HG03103 (cell line): Measurements from ENCODE around the gene LAMB4.

Experiments
- ATAC-seq: cut with Tn5 transposase; IDR thresholded peaks from one replicate; pipeline ENCODE4 v1.9.1; 2021; ENCODE audit warnings: low read depth; ENCODE audit not compliant: unreplicated experiment

LAMB4 gene

DNA sequence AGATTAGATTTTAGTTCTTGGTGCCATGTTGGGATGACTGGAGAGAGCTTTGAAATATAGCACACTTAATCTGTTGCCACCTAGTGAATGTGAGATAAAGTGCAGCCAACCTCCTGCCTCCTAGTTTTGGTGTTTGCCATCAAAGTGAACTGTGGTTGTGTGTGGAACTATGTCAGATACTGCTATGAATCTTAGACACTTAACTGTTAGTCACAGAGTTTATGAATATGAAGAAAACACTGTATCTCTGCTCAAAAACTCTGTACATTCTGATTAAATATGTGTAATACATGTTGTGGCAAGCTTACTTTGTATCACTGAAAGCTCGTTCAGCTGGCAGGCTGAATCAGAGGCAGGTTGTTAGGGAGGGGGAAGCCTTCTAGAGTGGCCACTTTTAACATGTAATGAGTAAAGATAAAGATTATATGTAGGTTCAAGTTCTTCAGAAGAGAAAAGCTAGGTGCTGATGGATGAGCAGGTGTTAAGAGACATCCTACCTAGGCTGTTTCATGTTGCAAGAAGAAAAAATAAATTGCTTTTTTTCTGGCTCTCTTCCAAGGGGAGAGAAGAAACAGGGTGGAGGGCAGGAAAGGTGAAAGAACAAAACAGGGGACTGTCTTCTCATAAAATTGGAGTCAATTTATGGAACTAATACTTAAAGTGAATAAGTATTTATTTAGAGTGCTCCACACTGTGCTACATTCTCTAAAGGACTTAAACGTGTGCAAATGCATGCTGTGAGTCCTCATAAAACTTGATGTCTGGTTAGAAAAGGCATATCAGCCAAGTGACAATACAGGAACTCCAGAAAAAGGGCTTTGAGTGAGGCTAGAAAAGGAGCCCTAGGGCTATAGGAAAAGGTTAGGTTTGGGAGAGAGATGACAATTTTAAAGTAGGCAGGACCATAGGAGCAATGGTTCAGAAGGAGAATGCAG is 113.1 kb downstream of the LAMB4 start:
- no peak for ATAC-seq

DNA sequence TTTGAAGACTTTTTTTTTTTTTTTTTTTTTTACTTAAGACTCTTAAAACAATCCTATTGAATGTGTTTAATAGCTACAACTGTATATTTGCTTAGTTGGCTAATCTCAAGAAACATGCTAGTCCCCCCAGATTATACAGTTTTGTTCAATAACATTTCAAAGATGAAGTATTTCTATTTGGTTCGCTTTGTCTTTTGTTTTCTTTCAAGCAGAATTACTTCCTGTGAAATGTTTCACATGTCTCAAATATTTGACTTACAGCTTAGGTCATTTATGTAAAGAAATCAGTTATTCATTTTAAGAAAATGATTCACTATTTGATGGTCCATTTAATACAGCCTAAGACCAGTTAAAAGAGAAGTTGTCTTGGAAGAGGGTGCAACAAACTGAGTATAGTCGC is 114.4 kb downstream of the LAMB4 start:
- no peak for ATAC-seq

DNA sequence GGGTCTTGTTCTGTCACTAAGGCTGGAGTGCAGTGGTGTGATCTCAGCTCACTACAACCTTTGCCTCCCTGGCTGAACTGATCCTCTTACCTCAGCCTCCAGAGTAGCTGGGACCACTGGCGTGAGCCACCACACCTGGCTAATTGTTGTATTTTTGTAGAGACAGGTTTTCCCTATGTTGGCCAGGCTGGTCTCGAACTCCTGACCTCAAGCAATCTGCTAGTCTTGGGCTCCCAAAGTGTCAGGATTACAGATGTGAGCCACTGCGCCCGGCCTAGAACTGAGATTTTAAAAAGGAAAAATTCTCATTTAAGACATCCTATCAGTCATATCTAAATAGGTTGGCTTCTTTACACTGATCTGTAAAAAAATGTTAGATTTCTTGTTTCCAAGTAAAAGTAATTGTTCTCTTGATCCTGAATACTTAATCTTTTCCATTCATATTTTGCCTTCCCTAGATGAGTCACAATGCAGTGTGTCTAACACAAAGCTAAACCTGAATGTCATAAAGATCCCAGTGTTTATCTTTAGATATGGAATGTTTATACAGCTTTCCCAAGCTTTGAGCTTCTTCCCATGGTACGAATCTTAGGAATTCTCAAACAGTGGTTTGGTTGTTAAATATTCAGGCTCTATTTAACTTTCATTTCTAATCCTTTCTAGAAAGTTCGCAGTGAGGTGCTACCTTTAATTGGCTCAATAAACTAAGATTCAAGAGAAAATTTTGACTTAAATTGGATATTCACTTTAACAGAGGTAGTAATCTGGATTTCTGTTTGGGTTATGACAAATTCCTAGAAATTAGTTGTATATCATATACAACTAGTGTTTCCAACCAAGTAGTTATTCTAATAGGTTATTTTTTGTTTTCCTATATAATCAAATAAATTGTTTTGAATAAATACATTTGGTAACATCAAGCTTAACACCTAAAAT is 115.1 kb downstream of the LAMB4 start:
- no peak for ATAC-seq

DNA sequence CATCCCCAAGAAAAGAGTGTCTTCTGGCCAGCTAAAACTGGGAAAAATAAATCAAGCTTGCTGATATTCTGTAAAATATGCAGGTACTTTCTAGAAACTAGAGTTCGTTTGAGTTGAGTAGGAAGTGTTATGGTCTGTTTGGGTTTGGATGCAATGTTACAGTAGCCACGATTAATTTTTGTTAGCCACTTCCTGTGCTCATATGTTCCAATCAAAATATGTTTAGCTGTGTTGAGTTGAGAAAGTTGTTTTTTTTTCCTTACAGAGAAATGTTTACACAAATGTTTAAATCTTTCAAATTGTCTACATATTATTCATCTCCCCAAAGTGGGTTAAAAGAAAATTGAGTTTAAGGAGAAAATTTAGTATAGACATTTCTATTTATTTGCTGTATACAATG is 115.9 kb downstream of the LAMB4 start:
- no peak for ATAC-seq

DNA sequence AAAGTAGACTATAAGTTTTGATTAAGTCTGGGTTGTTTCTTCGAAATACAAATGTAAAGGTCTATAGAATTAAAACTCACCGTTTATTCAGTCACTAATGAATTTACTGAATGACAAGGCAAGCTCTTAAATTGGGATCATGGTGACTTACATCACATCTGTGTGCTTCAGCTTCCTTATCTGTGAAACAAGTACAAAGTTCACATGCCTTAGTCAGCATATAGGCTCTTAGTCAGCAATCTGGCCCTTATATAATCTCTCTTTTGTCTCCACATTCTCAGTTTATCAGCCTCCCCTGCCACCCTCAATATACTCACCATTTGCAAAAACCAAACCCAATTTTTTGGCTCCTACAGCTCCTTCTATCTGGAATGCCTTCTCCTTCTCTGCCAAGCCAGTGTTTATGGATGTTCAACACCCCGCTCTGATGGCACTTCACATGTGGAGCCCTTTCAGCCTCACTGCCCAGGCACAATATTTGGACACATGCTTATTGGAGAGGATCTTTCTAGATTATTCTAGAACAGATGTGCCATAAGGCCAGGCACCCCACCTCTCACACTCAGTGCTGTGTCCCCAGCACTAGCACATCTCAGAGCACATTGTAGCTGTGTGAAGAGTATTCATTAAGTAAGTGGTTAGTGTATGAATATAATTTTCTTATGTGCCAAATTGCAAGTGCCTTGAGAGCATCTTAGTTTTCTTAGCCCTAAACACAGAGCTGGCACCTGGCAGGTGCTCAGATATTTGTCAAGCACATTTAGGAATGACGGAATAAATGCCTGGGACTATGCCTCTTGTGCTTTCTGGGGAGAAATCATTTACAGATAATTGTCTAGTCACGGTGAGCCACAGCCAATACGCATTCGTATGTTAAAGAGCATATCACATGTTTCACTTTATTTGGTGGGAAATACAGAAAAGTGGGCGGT is 117.4 kb downstream of the LAMB4 start:
- ATAC-seq = no peak

DNA sequence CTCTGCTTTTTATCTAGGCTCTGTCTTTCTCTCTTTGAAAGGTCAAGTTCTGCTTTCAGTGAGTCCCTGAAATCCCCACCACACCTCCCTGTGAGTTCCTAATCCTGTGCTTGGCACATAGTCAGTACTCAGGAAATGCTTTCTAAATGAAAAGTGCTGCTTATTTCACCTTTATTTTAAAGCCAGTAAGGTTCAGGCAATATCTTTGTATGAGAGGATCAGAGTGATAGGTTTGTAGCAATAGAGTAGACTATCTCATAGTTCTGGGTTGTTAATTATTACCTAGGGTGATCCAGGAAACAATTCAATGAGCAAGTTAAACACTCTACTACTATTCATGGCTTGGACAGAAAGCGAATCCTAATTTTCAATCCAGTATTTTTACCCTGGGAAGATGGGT is 119.8 kb downstream of the LAMB4 start:
- ATAC-seq = no peak

DNA sequence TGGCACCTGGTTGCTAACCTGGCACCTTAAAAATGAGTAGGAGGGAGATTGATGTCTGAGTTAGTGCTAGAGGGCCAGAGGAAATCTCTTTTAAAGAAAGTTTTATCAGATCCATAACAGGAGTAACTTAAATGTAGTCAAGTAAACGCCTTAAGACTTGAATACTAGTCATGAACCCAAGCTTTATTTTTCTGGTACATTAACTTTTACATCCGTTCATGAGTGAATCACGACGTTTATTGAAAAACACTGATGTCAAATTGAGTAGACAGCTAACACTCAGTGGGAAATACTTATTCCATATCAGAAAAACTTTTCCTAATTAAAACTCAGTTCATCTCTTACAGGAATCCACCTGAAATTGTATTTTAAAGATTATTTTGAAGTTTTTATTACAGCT is 120.3 kb downstream of the LAMB4 start:
- no peak for ATAC-seq

DNA sequence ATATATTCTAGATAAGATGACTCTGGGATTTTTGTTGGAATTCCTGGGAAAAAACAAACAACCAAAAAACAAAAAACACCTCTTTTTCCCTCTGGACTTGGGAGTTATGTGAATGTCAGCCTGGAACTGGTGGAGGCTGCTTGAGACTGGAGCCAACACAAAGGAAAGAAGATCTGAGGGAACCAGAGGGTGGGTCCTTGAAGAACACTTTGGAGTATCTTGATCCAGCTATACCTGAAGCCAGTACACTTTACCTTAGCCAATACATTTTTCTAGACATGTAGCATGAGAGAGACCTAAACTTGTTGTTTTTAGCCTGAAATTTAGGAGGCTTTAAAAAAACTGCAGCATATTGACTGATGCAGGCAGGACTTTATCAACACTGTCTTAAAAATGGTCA is 121.3 kb downstream of the LAMB4 start:
- ATAC-seq = no peak

DNA sequence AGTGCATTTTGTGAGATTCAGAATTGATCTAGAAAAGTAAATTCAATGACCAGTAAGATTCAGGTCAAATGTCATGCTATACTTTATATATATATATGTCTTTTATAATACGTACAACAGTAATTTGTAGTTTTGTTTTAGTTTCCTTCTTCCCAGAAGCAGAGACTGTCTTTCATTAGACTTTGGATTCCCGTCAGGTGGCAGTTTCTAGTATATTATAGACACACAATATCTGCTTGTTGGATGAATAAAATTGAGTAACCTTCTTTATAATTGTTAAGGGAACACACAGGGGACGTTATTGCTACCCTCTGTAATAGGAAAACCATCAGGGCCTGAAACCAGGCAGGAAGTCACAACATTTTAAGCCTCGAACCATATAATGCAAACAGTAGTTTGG is 121.9 kb downstream of the LAMB4 start:
- ATAC-seq = no peak

DNA sequence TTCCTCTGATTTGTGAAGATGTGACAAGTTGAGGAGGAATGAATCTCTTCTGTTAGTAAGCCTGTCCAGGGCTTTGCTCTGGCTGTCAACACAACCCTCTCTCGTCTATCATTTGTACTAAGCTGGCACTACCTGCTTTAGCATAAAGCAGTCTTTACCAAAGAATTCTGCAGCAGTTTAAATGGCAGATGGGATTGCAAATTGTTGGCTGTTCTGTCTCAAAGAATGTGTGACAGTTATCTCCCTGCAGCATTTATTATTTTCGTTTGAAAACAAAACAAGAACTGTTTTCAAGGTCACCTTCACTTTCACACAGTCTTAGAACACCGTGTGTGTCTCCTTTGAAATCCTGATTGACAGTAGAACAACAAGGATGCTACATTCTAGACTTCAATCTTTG is 122.4 kb downstream of the LAMB4 start:
- no peak for ATAC-seq

DNA sequence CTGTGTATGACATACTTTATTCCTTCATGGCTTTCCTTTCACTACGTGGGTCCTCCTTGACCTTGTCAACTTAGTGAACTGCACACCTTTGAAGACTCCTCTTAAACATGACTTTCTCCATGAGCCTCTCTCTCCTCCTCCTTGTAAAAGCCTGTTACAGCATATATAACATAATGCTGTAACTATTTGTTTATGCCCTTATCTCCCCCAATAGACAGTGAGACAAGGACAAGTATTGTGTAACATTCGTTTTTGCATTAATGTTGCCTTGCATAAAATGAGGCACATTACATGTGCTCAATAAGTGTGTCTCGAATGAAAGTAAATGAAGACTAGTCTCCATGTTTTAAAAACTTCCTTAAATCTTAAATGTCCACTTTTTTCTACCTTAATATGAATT is 122.9 kb downstream of the LAMB4 start:
- no peak for ATAC-seq

DNA sequence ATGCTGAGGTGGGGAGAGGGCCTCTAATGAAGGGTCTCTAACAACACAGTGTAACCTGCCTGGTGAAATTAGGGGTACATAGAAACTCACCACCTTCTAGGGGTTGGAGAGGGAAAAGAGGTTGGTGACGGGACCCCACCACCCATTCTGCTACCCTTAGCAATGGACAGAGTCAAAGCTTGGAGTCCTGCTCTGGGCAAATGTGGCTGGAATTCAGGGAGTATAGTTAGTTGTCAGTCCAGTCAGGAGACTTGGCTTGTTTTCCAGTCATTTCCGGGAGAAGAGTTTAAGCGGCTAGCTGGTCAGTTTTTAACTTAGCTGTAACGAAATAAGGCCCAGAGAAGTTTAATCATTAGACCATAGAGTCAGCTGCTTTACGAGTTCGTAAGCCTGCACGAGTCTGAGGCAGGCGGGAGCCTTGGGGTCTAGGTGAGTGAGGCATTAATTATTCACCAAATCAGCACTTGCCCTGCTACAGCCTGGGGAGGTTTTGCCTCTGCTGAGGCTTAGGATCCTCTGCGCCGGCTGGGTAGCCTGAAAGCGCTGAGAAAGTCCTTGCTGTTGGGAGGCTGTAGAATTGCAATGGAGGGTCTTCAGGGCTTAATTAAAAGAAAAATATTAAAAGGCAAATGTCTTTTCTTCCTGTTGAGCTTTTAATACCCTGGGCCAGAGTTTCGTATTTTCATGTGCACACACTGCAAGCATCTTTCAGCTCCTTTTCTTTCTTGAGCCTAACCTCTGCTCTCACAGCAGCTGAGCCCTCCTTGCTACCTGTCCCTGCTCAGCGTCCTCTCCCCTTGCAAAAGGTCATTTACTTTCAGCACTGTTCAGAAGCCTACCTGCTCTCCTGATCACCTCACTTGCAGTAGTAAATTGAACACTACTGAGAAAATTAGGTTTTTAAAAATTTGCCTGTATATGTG is 125.7 kb downstream of the LAMB4 start:
- ATAC-seq = no peak

DNA sequence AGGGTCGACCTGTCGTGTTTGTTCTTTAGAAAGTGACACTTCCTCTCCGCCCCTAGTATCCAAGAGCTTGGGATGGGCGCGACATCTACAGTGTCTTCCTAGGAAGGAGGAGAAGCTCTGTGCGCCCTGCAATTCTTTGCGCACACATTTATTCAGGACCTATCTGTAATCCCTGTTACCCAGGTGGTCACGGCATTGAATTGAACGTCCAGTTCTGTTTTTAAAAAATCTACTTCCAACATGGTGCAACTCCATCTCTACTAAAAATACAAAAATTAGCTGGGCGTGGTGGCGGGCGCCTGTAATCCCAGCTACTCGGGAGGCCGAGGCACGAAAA is 126.6 kb downstream of the LAMB4 start:
- ATAC-seq = no peak

DNA sequence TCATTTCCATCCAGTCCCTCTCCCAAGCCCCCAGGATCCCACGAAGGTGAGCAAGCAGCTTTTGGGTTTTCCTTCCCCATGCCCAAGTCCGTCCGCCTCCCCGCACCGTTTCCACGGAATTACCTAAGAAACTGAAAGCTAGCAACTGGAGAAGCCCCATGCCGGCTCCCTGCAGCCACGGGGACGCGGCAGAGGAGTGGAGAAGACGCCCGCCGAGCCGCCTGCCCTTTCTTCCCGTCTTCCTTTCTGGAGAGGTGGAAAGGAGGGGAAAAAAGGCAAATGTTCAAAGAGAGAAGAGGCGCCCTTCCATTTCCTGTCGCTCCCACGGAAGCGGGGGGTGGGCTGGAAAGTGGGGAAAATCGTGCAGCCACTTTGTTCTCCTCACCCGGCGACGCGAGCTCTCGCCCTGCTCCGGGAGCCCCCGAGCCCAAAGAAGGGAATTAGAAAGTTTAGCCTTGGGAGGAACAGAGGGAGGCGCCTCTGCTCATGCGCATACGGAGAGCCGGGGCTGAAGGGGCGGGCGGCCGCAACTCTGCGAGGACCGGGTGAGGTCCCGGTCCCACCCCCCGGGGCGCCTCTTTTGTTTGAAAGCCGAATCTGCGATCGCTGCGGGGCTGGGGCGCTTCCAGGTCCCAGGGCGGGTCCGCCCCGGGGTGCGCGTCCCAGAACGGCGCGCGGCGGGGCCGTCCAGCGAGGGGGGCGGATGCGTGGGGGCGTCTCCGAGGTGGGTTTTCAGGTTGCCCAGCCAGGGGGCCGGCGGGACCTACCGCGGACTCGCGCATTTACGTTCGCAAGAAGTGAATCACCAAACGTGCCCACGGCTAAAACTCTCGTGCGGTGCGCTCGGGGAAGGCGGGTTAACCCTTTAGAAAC is 127.2 kb downstream of the LAMB4 start, which contains the start of gene LAMB1:
Gene LAMB1 (minus strand): TSS at position 436 of the 873 bp plus-strand sequence. CDS start 276 bp downstream, at position 160.
- no peak for ATAC-seq

DNA sequence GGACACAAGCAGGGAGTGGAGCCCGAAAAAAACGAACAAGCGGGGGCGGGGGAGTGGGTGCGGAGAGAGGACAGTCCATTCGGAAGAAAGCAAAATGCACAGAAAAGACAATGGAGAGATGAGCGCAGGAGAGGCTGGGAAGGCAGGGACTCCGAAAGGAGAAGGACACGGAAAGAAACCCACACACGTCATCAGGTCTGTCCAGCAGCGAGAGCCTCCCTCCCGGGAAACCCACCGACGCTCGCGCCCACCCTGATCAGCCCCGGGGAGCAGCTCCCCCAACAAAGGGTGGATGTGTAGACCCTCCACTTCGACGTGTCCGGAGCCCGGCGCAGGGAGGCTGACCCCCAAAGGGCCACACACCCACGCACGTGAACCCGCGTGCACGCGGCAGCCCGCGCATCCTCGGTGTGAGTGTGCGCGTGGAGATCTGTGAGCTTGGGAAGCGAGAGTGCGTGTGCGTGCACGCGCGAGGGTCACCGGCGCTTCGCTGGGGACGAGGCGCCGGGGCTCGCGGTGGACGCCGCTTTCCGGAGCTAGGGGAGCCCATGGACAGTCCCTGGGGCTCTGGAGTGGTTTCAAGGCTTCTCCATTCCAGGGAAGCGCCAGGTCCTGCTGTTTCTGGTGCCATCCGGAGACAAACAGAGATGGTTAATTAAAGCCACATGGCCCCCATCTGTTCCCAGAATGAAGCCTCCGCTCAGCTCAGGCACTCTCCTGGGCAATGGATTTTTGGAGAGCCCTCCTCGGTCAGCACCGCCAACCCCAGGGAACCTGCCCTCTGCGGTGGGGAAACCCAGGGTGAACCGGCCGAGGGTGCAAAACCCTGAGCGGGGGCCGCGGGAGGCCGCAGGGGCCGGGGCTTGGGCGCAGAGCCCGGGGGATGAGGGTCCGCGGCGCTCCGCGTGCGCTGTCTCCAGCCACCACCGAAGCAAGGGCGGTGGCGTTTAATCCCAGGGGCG is 128.1 kb downstream of the LAMB4 start:
- ATAC-seq = no peak

DNA sequence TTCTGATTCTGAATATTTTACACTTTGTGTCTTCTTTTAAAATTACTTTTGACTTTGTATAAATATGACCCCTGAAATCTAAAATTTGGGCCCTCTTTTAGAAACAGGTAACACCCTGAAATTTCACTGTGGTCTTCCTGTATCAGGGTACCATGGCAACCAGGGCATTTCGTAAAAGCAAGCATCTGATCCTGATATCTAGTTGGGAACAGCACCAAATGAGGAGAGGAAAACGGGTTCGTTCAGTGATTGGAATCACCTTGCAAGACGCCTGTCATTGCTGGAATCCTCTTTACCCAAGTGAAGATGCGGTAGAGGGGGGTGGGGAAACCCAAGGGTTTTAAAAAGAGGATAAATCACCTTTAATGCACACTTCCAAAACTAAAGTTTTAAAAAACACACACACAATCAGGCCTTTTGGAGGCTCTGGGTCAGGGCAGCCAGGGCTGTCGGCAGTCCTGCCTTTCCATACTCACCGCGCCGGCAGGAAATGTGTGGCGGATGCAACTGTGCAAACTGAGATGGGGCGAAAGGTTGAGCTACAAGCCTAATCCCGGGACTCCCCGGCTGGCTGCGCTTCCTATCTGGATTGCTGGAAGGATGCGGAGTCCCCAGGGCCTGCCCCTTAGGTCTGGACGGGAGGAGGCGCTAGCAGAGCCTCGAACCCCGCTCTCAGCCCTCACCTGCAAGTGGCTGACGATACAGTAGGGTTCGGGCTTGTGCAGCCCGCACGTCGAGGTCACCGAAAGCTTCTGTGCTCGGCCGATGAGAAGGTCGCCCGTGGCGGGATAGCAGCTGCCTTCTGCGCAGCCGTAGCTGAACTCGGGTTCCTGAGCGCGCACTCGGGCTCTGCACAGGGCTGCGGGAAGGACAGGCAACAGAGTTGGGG is 129.0 kb downstream of the LAMB4 start:
- ATAC-seq = no peak
